ENCODE measurements around the gene BCL2A1. TPM values are rescaled to one million over a fixed set of nuclear protein-coding genes. Genes with fewer than 3 reads are reported as not detected.

The BCL2A1 gene
- total and polyA plus RNA-seq, 2 of the 4 experiments (the other 2 are of a cell fraction), result 2.3 to 4.5 TPM

DNA sequence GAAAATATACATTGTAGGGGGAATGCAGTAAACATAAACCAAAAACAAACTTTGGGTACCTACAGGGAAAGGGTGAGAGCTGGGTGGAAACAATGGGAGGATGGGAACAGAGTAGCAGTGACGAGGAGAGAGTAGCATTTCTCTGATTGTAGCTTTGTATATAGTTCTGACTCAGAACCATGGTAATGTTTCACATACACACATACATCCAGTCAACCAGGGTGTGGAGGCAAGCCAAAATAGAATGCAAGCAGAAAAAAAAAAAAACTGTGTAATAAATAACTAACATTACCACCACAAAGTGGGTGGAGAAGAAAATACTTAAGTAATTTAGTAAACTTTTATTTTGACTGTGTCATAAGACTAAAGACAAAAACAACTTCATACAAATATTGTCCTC lies 27.2 kb downstream of the BCL2A1 start:
- H3K79me1 ChIP-seq (ENCODE audit: low read depth in 1 of 2, low read length in 2 of 2), result no peaks in the 10 kb centered on the region
- ATAC-seq (ENCODE audit: low read depth) (peak; percentile 91), DNase-seq (peak; percentile 92)
- peak overlapping the region; percentile 93 for H2BK5ac ChIP-seq (ENCODE audit: low read depth, low read length, poor library complexity, severe bottlenecking)
- H2BK15ac ChIP-seq (ENCODE audit: low read depth, low read length), result no peak overlapping the region
- in situ Hi-C loops (cut with MboI; ENCODE audit: low sequenced_read_pairs) (no loop called here), dilution Hi-C loops (cut with HindIII; ENCODE audit: low sequenced_read_pairs, unreplicated experiment) (no loop called here), intact Hi-C loops (cut with micrococcal nuclease) (no loop called here)
- no peak overlapping the region for H3K4me3 ChIP-seq (ENCODE audit: insufficient read depth, low read depth, low read length)
- no peaks in the 10 kb centered on the region; the same call in 1 of the 2 replicates for H4K20me1 ChIP-seq (ENCODE audit: insufficient read depth, low read length)
- H2AK5ac ChIP-seq (ENCODE audit: low read depth, low read length), result no peak overlapping the region
- ChIA-PET CTCF (no interaction called here), POLR2A (ENCODE audit: unreplicated experiment) (no interaction called here)
- no peak overlapping the region for H3K4ac ChIP-seq (ENCODE audit: low read depth, low read length)
- H2BK120ac ChIP-seq (ENCODE audit: low read depth, low read length), result no peak overlapping the region
- no peaks in the 10 kb centered on the region for H3K27me3 ChIP-seq (ENCODE audit: control insufficient read depth, insufficient read depth, low read length)
- no peak overlapping the region for H3K4me2 ChIP-seq (ENCODE audit: low read depth, low read length)
- no peak overlapping the region for H3K14ac ChIP-seq (replicated peaks; ENCODE audit: low read depth, low read length)
- TF ChIP-seq, protein P1, sequence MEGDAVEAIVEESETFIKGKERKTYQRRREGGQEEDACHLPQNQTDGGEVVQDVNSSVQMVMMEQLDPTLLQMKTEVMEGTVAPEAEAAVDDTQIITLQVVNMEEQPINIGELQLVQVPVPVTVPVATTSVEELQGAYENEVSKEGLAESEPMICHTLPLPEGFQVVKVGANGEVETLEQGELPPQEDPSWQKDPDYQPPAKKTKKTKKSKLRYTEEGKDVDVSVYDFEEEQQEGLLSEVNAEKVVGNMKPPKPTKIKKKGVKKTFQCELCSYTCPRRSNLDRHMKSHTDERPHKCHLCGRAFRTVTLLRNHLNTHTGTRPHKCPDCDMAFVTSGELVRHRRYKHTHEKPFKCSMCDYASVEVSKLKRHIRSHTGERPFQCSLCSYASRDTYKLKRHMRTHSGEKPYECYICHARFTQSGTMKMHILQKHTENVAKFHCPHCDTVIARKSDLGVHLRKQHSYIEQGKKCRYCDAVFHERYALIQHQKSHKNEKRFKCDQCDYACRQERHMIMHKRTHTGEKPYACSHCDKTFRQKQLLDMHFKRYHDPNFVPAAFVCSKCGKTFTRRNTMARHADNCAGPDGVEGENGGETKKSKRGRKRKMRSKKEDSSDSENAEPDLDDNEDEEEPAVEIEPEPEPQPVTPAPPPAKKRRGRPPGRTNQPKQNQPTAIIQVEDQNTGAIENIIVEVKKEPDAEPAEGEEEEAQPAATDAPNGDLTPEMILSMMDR (conservative IDR thresholded peaks at IDR 0.05; ENCODE audit: low read depth, low read length), result no peak
- TF ChIP-seq MAFK (IDR thresholded peaks at IDR 0.05; ENCODE audit: low read depth, low read length) (no peak), RFX5 (IDR thresholded peaks at IDR 0.05; ENCODE audit: low read depth, low read length) (no peak), POLR2A (IDR thresholded peaks at IDR 0.05; ENCODE audit: low read depth, low read length) (no peak), FOS (IDR thresholded peaks at IDR 0.05; ENCODE audit: low read depth, low read length) (peak; percentile 71; the same call in 1 of the 2 replicates), MAZ (IDR thresholded peaks at IDR 0.05; ENCODE audit: borderline replicate concordance, low read depth, low read length) (no peak), BHLHE40 (IDR thresholded peaks at IDR 0.05; ENCODE audit: low read depth, low read length) (no peak), CEBPB (IDR thresholded peaks at IDR 0.05; ENCODE audit: low read depth, low read length) (peak; percentile 27; the same call in 1 of the 2 replicates), RCOR1 (IDR thresholded peaks at IDR 0.05; ENCODE audit: insufficient replicate concordance, low read length) (no peak), NFE2L2 (IDR thresholded peaks at IDR 0.05; ENCODE audit: low read depth, low read length) (no peak)
- TF ChIP-seq, protein P2, sequence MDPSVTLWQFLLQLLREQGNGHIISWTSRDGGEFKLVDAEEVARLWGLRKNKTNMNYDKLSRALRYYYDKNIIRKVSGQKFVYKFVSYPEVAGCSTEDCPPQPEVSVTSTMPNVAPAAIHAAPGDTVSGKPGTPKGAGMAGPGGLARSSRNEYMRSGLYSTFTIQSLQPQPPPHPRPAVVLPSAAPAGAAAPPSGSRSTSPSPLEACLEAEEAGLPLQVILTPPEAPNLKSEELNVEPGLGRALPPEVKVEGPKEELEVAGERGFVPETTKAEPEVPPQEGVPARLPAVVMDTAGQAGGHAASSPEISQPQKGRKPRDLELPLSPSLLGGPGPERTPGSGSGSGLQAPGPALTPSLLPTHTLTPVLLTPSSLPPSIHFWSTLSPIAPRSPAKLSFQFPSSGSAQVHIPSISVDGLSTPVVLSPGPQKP (IDR thresholded peaks at IDR 0.05; ENCODE audit: borderline replicate concordance, low read depth, low read length), result no peak
- TF ChIP-seq, protein P3, sequence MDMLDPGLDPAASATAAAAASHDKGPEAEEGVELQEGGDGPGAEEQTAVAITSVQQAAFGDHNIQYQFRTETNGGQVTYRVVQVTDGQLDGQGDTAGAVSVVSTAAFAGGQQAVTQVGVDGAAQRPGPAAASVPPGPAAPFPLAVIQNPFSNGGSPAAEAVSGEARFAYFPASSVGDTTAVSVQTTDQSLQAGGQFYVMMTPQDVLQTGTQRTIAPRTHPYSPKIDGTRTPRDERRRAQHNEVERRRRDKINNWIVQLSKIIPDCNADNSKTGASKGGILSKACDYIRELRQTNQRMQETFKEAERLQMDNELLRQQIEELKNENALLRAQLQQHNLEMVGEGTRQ (IDR thresholded peaks at IDR 0.05; ENCODE audit: low read depth, low read length), result no peak
- H3K27ac ChIP-seq (ENCODE audit: insufficient read depth, low read length), result no peak overlapping the region
- H3K9me1 ChIP-seq (ENCODE audit: insufficient read depth, low read length), result peaks cover 7% of the 10 kb centered on the region; the same call in 1 of the 2 replicates
- H4K8ac ChIP-seq (ENCODE audit: low read depth in 2 of 2, low read length in 2 of 2), result peak overlapping the region in 1 of 2 experiments; percentile 78; a peak in 1 of 4 replicates
- H2BK20ac ChIP-seq (ENCODE audit: low read depth, low read length), result no peak overlapping the region
- H3K56ac ChIP-seq (ENCODE audit: extremely low read depth, insufficient read depth, low read length), result no peak overlapping the region
- BruUV-seq (replicated peaks), result no TSS peak
- H3K4me1 ChIP-seq (ENCODE audit: control insufficient read depth, insufficient read depth, low read length), result peaks cover 9% of the 10 kb centered on the region
- no peak overlapping the region for H4K91ac ChIP-seq (ENCODE audit: insufficient read depth, low read depth, low read length)
- H3K18ac ChIP-seq (ENCODE audit: low read depth, low read length), result no peak overlapping the region
- no peak overlapping the region for H3K23ac ChIP-seq (ENCODE audit: low read depth, low read length)
- no peaks in the 10 kb centered on the region for H3K36me3 ChIP-seq (ENCODE audit: control insufficient read depth, insufficient read depth, low read length)
- H4K5ac ChIP-seq (ENCODE audit: low read depth, low read length), result no peak overlapping the region
- H2AK9ac ChIP-seq (replicated peaks; ENCODE audit: low read depth, low read length, poor library complexity), result no peak overlapping the region
- H2AFZ ChIP-seq (replicated peaks; ENCODE audit: low read length, poor library complexity), result no peak overlapping the region
- H3K9me3 ChIP-seq (ENCODE audit: control insufficient read depth, insufficient read depth, low read length), result no peaks in the 10 kb centered on the region
- no CpG with 5 or more reads among the region's 1 CpG for WGBS, 2 experiments (ENCODE audit: extremely low coverage in 2 of 2, insufficient read length in 1 of 2)
- no peak overlapping the region for H3K9ac ChIP-seq (ENCODE audit: low read depth, low read length)

All from IMR-90 (cell line).